ENCODE data around the gene POC1A. TPM values are rescaled to one million over a fixed set of nuclear protein-coding genes. Genes with fewer than 3 reads are reported as not detected.
"Not testable (repeated sequence)": the region's sequence is repeated elsewhere in the genome, so short reads cannot be mapped to it uniquely, and the experiment has no call there.

The POC1A gene
- total RNA-seq, 1 donor, result 10.0 TPM

- no peak for DNase-seq (ENCODE audit: low read depth)
Observed at GRCh38 chr3:52172262-52172757, 18.1 kb upstream of the POC1A start.

GRCh38 chr3:52171514-52172261 lies 17.5 kb upstream of the POC1A start:
- DNase-seq (ENCODE audit: low read depth), result peak; percentile 75
- peak; percentile 40 for TF ChIP-seq CTCF (IDR thresholded peaks at IDR 0.05; ENCODE audit: insufficient read depth, low read length)
- H3K4me3 ChIP-seq (ENCODE audit: low read depth, low read length), result no peak overlapping the region

More at GRCh38 chr3:52172262-52172757, 18.1 kb upstream of the POC1A start:
- no peak overlapping the region for H3K4me3 ChIP-seq (ENCODE audit: low read depth, low read length)
- TF ChIP-seq CTCF (IDR thresholded peaks at IDR 0.05; ENCODE audit: insufficient read depth, low read length), result no peak

- DNase-seq (ENCODE audit: low read depth); H3K4me3 ChIP-seq (ENCODE audit: low read depth, low read length): not testable (repeated sequence)
Observed at GRCh38 chr3:52170217-52170616, 16.0 kb upstream of the POC1A start.

- no peak for DNase-seq (ENCODE audit: low read depth)
- no peak overlapping the region for H3K4me3 ChIP-seq (ENCODE audit: low read depth, low read length)
- TF ChIP-seq CTCF (IDR thresholded peaks at IDR 0.05; ENCODE audit: insufficient read depth, low read length), result no peak
Observed at GRCh38 chr3:52167240-52167639, 13.0 kb upstream of the POC1A start.

- H3K4me3 ChIP-seq (ENCODE audit: low read depth, low read length), result no peak overlapping the region
- no peak for DNase-seq (ENCODE audit: low read depth)
- TF ChIP-seq CTCF (IDR thresholded peaks at IDR 0.05; ENCODE audit: insufficient read depth, low read length), result no peak
Observed at GRCh38 chr3:52162250-52162872, 8.1 kb upstream of the POC1A start.

- no peak for TF ChIP-seq CTCF (IDR thresholded peaks at IDR 0.05; ENCODE audit: insufficient read depth, low read length)
- H3K4me3 ChIP-seq (ENCODE audit: low read depth, low read length), result no peak overlapping the region
- DNase-seq (ENCODE audit: low read depth), result no peak
Observed at GRCh38 chr3:52159503-52159902, 5.3 kb upstream of the POC1A start.

- no peak for TF ChIP-seq CTCF (IDR thresholded peaks at IDR 0.05; ENCODE audit: insufficient read depth, low read length)
- no peak overlapping the region for H3K4me3 ChIP-seq (ENCODE audit: low read depth, low read length)
- no peak for DNase-seq (ENCODE audit: low read depth)
Observed at GRCh38 chr3:52155912-52156311, 1.7 kb upstream of the POC1A start.
